ENCODE measurements around the gene LETMD1.

Gene LETMD1

GRCh38 chr12:51051787-51052186 lies 3.7 kb downstream of the LETMD1 start:
- H3F3A ChIP-seq (ENCODE audit: insufficient read depth, low read length) = peaks cover 10% of the 10 kb centered on the region
- H3K36me3 ChIP-seq (replicated peaks; ENCODE audit: insufficient read depth, low read length) = peaks cover 3% of the 10 kb centered on the region
- H3K4me2 ChIP-seq (ENCODE audit: low read depth, low read length) = no peak overlapping the region
- TF ChIP-seq CTCF (IDR thresholded peaks at IDR 0.05; ENCODE audit: low read length) (no peak), EZH2 (optimal IDR thresholded peaks at IDR 0.05; ENCODE audit: low read depth, low read length) (no peak), EZH2phosphoT487 (IDR thresholded peaks at IDR 0.05; ENCODE audit: low read length) (no peak)
- DNase-seq = no peak
- H3K27me3 ChIP-seq (replicated peaks; ENCODE audit: insufficient read depth, low read length) = no peaks in the 10 kb centered on the region
- no peak overlapping the region for H2AFZ ChIP-seq (ENCODE audit: low read length)
- no peaks in the 10 kb centered on the region for H4K20me1 ChIP-seq (ENCODE audit: insufficient read depth, low read length)
- H3K9ac ChIP-seq (ENCODE audit: low read length) = no peak overlapping the region
- H3K4me1 ChIP-seq (ENCODE audit: low read length) = peaks cover 10% of the 10 kb centered on the region; the same call in 1 of the 2 replicates
- no peaks in the 10 kb centered on the region for H3K9me3 ChIP-seq (replicated peaks; ENCODE audit: insufficient read depth, low read length)
- no peak overlapping the region for H3K4me3 ChIP-seq (ENCODE audit: low read length)
- no peaks in the 10 kb centered on the region for H3K9me2 ChIP-seq (replicated peaks; ENCODE audit: insufficient read depth, low read length)
- no peak overlapping the region for H3K27ac ChIP-seq (ENCODE audit: low read length)
- H3K79me2 ChIP-seq (ENCODE audit: low read length) = peaks cover 24% of the 10 kb centered on the region

GRCh38 chr12:51055060-51055459 lies 6.9 kb downstream of the LETMD1 start:
- Histone ChIP-seq H3K27me3 (replicated peaks; ENCODE audit: insufficient read depth, low read length) (no peaks in the 10 kb centered on the region), H3K9ac (ENCODE audit: low read length) (no peak overlapping the region), H3F3A (ENCODE audit: insufficient read depth, low read length) (no peaks in the 10 kb centered on the region), H2AFZ (ENCODE audit: low read length) (no peak overlapping the region), H3K36me3 (replicated peaks; ENCODE audit: insufficient read depth, low read length) (peaks cover 3% of the 10 kb centered on the region), H3K4me1 (ENCODE audit: low read length) (no peaks in the 10 kb centered on the region), H3K4me2 (ENCODE audit: low read depth, low read length) (no peak overlapping the region), H3K4me3 (ENCODE audit: low read length) (no peak overlapping the region), H3K79me2 (ENCODE audit: low read length) (peaks cover 5% of the 10 kb centered on the region), H4K20me1 (ENCODE audit: insufficient read depth, low read length) (no peaks in the 10 kb centered on the region), H3K9me2 (replicated peaks; ENCODE audit: insufficient read depth, low read length) (no peaks in the 10 kb centered on the region), H3K27ac (ENCODE audit: low read length) (no peak overlapping the region), H3K9me3 (replicated peaks; ENCODE audit: insufficient read depth, low read length) (no peaks in the 10 kb centered on the region)
- TF ChIP-seq CTCF (IDR thresholded peaks at IDR 0.05; ENCODE audit: low read length) = no peak
- TF ChIP-seq EZH2phosphoT487 (IDR thresholded peaks at IDR 0.05; ENCODE audit: low read length) = no peak
- no peak for TF ChIP-seq EZH2 (optimal IDR thresholded peaks at IDR 0.05; ENCODE audit: low read depth, low read length)
- DNase-seq = no peak

- H3K36me3 ChIP-seq (replicated peaks; ENCODE audit: insufficient read depth, low read length) = peaks cover 3% of the 10 kb centered on the region
These were observed 8.1 kb downstream of the LETMD1 start for GRCh38 chr12:51056242-51056641.

More at GRCh38 chr12:51056242-51056641, 8.1 kb downstream of the LETMD1 start:
- no peaks in the 10 kb centered on the region for H3K4me1 ChIP-seq (ENCODE audit: low read length)
- H3K27me3 ChIP-seq (replicated peaks; ENCODE audit: insufficient read depth, low read length) = no peaks in the 10 kb centered on the region
- H2AFZ ChIP-seq (ENCODE audit: low read length) = no peak overlapping the region
- H3K9me2 ChIP-seq (replicated peaks; ENCODE audit: insufficient read depth, low read length) = no peaks in the 10 kb centered on the region
- H3K27ac ChIP-seq (ENCODE audit: low read length) = no peak overlapping the region
- H4K20me1 ChIP-seq (ENCODE audit: insufficient read depth, low read length) = no peaks in the 10 kb centered on the region
- no peak overlapping the region for H3K4me2 ChIP-seq (ENCODE audit: low read depth, low read length)
- no peak for DNase-seq
- H3K4me3 ChIP-seq (ENCODE audit: low read length) = no peak overlapping the region
- TF ChIP-seq EZH2phosphoT487 (IDR thresholded peaks at IDR 0.05; ENCODE audit: low read length) = no peak
- no peak for TF ChIP-seq CTCF (IDR thresholded peaks at IDR 0.05; ENCODE audit: low read length)
- no peak for TF ChIP-seq EZH2 (optimal IDR thresholded peaks at IDR 0.05; ENCODE audit: low read depth, low read length)
- no peaks in the 10 kb centered on the region for H3K79me2 ChIP-seq (ENCODE audit: low read length)
- no peak overlapping the region for H3K9ac ChIP-seq (ENCODE audit: low read length)
- H3F3A ChIP-seq (ENCODE audit: insufficient read depth, low read length) = no peaks in the 10 kb centered on the region
- no peaks in the 10 kb centered on the region for H3K9me3 ChIP-seq (replicated peaks; ENCODE audit: insufficient read depth, low read length)

Data from MM.1S (cell line).